GM06990 (cell line): Measurements from ENCODE around the gene HLCS.

Experiments
- DNase-seq: peaks from one replicate; pipeline ENCODE4 v3.0.0-alpha.2; 2011; ENCODE audit not compliant: insufficient read length; ENCODE audit errors: extremely low read depth
- H3K27me3 ChIP-seq: replicated peaks from 2 replicates; pipeline ENCODE4 v1.6.0; 2011; ENCODE audit warnings: low read length; ENCODE audit not compliant: control insufficient read depth, insufficient read depth
- H3K36me3 ChIP-seq: 2 replicates; pipeline ENCODE4 v1.5.1; 2011; ENCODE audit warnings: low read length; ENCODE audit not compliant: control insufficient read depth, insufficient read depth
- H3K4me3 ChIP-seq: replicated peaks from 2 replicates; pipeline ENCODE4 v1.5.1; 2011; ENCODE audit warnings: low read depth, mild to moderate bottlenecking, control low read depth, low read length
- TF ChIP-seq, protein P1 (sequence below): IDR thresholded peaks from 2 replicates; pipeline ENCODE4 v1.5.1; 2011; ENCODE audit warnings: low read length, control low read depth, mild to moderate bottlenecking, inconsistent platforms; ENCODE audit not compliant: insufficient read depth, poor library complexity, severe bottlenecking

HLCS gene

DNA sequence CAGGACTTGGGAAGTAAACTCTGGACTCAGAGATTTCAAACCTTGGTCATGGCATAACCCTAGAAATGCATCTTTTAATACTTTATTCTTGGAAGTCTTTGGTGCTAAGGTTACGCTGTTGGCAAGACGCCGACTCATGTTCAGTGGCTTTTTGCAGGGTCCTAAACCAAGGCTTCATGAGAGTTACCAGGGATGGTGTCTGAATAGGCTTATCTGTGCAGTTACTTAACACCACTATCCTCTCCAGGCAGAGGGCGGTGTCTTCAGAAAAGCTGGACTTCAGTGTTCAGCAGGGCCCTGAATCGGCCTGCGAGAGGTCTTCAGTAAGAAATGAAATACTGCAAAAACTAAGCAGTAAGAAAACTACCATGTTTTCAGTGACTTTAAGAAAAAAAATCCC, 209.3 kb downstream of the HLCS start:
- Histone ChIP-seq H3K27me3 (no peaks in the 10 kb centered on the region), H3K4me3 (no peak overlapping the region), H3K36me3 (no peaks in the 10 kb centered on the region)
- TF ChIP-seq, protein P1, sequence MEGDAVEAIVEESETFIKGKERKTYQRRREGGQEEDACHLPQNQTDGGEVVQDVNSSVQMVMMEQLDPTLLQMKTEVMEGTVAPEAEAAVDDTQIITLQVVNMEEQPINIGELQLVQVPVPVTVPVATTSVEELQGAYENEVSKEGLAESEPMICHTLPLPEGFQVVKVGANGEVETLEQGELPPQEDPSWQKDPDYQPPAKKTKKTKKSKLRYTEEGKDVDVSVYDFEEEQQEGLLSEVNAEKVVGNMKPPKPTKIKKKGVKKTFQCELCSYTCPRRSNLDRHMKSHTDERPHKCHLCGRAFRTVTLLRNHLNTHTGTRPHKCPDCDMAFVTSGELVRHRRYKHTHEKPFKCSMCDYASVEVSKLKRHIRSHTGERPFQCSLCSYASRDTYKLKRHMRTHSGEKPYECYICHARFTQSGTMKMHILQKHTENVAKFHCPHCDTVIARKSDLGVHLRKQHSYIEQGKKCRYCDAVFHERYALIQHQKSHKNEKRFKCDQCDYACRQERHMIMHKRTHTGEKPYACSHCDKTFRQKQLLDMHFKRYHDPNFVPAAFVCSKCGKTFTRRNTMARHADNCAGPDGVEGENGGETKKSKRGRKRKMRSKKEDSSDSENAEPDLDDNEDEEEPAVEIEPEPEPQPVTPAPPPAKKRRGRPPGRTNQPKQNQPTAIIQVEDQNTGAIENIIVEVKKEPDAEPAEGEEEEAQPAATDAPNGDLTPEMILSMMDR = no peak
- no peak for DNase-seq

DNA sequence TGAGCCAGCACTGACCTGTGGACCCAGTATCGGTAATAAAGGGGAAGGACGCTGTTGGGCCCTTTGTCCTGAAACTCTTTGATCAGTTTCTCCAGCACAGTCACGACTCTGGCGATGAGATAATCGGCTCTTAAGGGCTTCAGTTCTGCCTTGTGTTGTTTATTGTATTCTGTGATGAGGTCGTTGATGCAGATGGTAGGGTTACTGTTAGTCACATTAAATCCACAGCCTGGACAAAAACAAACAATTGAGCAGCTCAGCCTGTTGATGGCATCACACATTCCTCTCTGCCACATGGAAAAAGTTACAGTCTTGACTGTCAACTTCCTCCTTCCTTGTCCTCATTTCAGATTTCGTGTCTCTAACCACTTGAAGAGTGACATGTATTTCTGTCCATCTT, 209.9 kb downstream of the HLCS start:
- Histone ChIP-seq H3K4me3 (no peak overlapping the region), H3K27me3 (no peaks in the 10 kb centered on the region), H3K36me3 (no peaks in the 10 kb centered on the region)
- no peak for DNase-seq
- TF ChIP-seq, protein P1 = no peak

DNA sequence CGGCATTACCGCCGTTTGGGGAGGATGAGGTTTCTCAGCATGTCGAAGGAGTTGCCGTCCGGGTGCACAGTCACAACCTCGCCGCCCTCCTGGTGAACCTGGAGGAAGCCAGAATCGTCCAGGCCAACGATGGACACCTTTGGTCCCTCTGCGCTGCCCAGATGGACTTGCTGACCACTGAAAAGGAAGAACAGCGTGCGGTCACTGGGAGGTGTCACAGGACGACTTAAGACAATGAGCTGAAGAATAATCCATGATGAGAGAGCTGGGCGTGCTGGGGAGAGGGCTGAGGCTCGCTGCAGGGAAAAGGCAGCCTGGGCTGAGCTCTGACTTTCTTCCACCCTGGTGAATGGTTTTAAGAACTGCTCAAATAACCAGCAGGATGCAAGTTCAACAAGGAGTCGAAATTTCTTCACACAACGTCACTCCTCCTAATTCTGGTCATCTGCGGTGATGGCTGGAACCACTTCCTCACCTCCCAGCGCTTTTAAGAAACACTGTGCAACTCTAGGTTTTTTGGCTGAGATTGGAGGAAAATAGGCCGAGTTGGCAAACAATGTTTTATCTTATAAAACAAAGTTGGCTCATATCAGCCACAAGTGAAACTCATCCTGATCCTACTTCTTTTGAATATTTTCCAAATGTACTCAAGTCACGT, 212.1 kb downstream of the HLCS start:
- H3K27me3 ChIP-seq = no peaks in the 10 kb centered on the region
- TF ChIP-seq, protein P1 = no peak
- no peak overlapping the region for H3K4me3 ChIP-seq
- DNase-seq = no peak
- no peaks in the 10 kb centered on the region for H3K36me3 ChIP-seq

DNA sequence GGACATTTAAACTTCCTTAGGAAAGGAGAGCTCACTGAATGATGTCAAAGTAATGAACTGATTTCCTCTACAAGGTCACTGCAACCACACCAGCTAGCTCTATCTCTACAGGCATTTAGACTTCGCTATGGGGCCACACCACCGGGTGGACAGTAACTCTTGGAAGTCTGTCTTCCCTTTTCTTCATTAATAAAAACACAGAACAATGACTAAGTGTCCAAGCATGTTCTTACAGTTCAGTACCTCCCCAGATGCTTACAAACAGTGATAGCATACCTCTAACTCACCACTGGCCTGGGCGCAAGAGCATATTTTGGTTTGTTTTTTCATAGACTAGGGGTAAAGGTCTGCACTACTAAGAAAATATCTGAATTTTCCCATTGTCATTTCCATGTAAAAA, 212.9 kb downstream of the HLCS start:
- Histone ChIP-seq H3K27me3 (no peaks in the 10 kb centered on the region; the same call in 1 of the 2 replicates), H3K36me3 (no peaks in the 10 kb centered on the region)

DNA sequence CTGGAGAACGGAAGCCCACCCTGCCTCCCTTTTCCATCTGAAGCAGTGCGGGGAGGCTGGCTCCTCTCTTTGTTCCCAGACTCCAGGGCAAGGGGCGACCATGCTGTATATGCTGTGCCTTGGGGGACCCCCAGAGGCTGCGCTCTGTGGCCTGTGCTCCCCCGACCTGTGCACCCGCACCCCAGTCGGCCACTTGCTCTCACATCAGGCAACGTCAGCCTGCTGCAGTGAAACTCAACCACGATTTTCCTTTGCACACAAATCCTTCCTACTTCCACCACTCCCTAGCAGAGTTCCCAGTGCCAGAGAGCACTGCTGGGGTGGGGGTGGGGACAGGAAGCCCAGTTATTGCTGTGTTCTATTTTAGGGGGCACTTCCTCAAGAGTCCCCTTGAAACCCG, 215.1 kb downstream of the HLCS start:
- Histone ChIP-seq H3K4me3 (no peak overlapping the region), H3K36me3 (no peaks in the 10 kb centered on the region), H3K27me3 (no peaks in the 10 kb centered on the region; the same call in 1 of the 2 replicates)
- TF ChIP-seq, protein P1 = no peak
- no peak for DNase-seq

More for the DNA sequence above, 212.9 kb downstream of the HLCS start:
- TF ChIP-seq, protein P1 = no peak
- H3K4me3 ChIP-seq = no peak overlapping the region
- no peak for DNase-seq

DNA sequence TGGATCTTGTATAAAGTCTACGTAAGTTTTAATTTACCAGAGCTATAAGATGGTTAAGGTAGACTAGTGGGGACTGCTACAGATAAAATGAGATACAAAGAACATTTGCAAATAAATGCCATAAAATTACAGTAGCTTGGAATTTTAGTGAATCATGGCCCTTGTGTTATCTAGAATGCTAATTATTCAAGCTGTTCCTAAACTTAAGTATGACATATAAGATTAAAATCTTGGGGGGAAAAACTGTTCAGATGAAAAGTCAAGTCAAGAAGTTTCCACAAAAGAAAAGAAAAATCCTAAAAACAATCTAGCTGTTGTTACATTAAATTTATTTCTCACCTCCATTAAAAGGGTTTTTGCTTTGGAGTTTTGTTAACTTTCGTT, 215.9 kb downstream of the HLCS start:
- TF ChIP-seq, protein P1 = no peak
- no peak for DNase-seq
- H3K4me3 ChIP-seq = no peak overlapping the region

More for the DNA sequence above, 215.9 kb downstream of the HLCS start:
- Histone ChIP-seq H3K36me3 (no peaks in the 10 kb centered on the region), H3K27me3 (no peaks in the 10 kb centered on the region; the same call in none of the 2 replicates)
